ENCODE measurements around the gene TMEM168.
"Not testable (repeated sequence)": the region's sequence is repeated elsewhere in the genome, so short reads cannot be mapped to it uniquely, and the experiment has no call there.

TMEM168 gene

DNA sequence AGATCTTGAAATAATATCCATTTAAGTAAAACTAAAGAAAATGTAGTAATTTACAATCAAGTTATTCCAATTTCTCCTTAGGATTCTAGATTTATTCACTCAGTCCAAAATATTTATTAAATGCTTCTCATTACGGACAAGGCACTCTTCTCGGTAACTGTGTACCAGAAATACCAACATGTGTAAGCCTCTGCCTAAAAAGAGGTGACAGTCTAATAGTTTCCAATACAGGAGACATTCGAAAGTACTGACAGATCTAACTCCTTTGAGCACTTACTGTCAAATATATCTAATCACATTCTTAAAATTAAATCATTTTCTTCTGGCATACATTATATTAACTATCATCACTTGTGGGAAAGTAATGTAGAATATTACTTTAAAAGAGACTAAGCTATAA lies 26.9 kb downstream of the TMEM168 start:
- Mint-ChIP-seq H3K27ac (no peak overlapping the region), H3K9me3 (no peaks in the 10 kb centered on the region), H3K4me3 (no peak overlapping the region), H3K36me3 (ENCODE audit: low read depth) (peaks cover 9% of the 10 kb centered on the region), H3K4me1 (peaks cover 6% of the 10 kb centered on the region), H3K27me3 (no peaks in the 10 kb centered on the region)
- no peak for DNase-seq
- no peak for ATAC-seq

DNA sequence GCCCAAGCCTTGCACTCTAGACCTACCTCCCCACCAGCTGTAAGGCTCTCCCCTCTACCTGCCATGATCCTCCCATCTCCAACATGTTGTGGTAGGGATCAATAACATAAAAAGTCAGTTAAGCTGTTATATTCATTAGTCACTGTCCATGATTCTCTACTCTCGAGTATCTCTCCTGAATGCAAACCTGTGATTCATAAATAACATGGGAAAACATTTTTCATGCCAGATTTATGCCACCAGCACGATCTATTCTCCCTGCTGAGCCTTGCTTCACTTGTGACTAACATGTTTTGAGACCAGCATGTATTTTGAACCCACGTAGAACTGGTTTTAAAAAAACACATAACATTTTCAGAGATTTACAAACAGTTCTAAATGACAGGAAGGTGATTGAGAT lies 30.3 kb downstream of the TMEM168 start:
- no peaks in the 10 kb centered on the region for H3K9me3 Mint-ChIP-seq
- H3K27ac Mint-ChIP-seq = peak overlapping the region; percentile 38
- no peak for ATAC-seq
- H3K4me1 Mint-ChIP-seq = peaks cover 3% of the 10 kb centered on the region
- no peak for DNase-seq
- no peaks in the 10 kb centered on the region for H3K27me3 Mint-ChIP-seq
- peaks cover 2% of the 10 kb centered on the region for H3K36me3 Mint-ChIP-seq (ENCODE audit: low read depth)
- H3K4me3 Mint-ChIP-seq = no peak overlapping the region

DNA sequence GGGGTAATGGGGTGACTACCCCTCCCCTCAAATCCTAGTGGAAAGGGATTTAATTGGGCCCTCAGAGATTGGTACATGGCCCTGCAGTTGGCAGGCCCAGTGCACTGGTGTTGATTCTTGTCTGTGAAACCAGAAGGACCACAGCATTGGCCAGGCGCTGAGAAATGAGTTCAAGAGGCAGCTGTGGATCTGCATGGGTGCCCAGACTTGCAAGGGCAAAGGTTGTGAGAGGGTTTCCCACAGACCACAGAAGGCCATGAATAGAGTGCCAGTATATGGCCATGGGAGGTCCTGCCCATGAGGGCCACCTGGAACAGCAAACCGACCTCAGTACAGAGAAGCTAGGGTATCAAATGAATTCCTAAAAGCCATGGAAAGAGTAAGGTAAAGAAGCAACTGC lies 32.9 kb downstream of the TMEM168 start:
- Mint-ChIP-seq H3K9me3 (no peaks in the 10 kb centered on the region), H3K4me1 (no peaks in the 10 kb centered on the region), H3K36me3 (ENCODE audit: low read depth) (peaks cover 2% of the 10 kb centered on the region), H3K27me3 (no peaks in the 10 kb centered on the region), H3K27ac (no peak overlapping the region), H3K4me3 (no peak overlapping the region)
- ATAC-seq = no peak
- no peak for DNase-seq

DNA sequence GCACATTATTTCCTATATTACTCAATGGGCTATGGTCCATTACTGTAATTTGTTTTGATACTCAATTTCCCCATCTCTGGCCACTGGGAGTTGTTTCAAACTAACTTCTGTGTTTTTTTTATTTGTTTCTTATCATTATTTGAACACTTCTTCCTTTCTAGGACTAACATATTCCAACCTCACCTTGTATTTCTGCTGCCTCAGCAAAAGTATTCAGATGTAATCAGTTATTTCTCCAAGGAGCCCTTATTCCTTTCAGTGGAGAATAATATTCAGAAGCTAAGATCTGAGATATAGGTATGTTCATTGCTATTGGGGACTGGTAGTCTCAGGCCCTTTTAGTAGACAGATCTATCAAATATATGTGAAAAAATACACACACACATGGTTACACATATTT lies 36.9 kb downstream of the TMEM168 start:
- DNase-seq (no peak), ATAC-seq (no peak)
- no peaks in the 10 kb centered on the region for H3K27me3 Mint-ChIP-seq
- no peaks in the 10 kb centered on the region for H3K9me3 Mint-ChIP-seq
- H3K27ac Mint-ChIP-seq = no peak overlapping the region
- H3K36me3 Mint-ChIP-seq (ENCODE audit: low read depth) = peaks cover 2% of the 10 kb centered on the region
- H3K4me3 Mint-ChIP-seq = no peak overlapping the region
- peaks cover 2% of the 10 kb centered on the region for H3K4me1 Mint-ChIP-seq

- H3K4me3 Mint-ChIP-seq = no peak overlapping the region
- peaks cover 2% of the 10 kb centered on the region for H3K36me3 Mint-ChIP-seq (ENCODE audit: low read depth)
- ATAC-seq = no peak
- H3K27ac Mint-ChIP-seq = no peak overlapping the region
- DNase-seq = no peak
- H3K4me1 Mint-ChIP-seq = peaks cover 2% of the 10 kb centered on the region
- no peaks in the 10 kb centered on the region for H3K9me3 Mint-ChIP-seq
- no peaks in the 10 kb centered on the region for H3K27me3 Mint-ChIP-seq
Observed at GRCh38 chr7:112752576-112752975, 37.6 kb downstream of the TMEM168 start.

DNA sequence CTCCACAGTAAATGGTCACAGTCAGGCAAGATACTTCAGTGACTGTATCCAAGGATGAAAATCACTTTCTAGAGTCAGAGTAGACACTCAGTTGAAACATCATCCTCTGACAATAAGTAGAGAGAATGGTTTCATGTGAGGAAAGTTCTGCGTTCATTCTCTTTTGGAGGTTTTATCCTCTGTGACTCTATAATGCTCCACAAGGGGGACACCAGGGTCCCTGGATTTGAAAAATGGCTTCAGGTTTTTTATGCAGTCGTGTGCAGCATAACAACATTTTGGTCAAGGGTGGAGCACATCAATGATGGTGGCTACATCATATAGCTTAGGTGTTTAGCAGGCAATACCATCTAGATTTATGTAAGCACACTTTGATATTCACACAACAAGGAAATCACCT lies 40.4 kb downstream of the TMEM168 start:
- DNase-seq (no peak), ATAC-seq (no peak)
- H3K4me1 Mint-ChIP-seq = peaks cover 9% of the 10 kb centered on the region
- no peaks in the 10 kb centered on the region for H3K27me3 Mint-ChIP-seq
- no peak overlapping the region for H3K4me3 Mint-ChIP-seq
- no peak overlapping the region for H3K27ac Mint-ChIP-seq
- H3K36me3 Mint-ChIP-seq (ENCODE audit: low read depth) = no peaks in the 10 kb centered on the region
- H3K9me3 Mint-ChIP-seq = no peaks in the 10 kb centered on the region

GRCh38 chr7:112748381-112748780 lies 41.8 kb downstream of the TMEM168 start:
- ATAC-seq (no peak), DNase-seq (no peak)
- H3K4me3 Mint-ChIP-seq = no peak overlapping the region
- no peak overlapping the region for H3K27ac Mint-ChIP-seq
- H3K27me3 Mint-ChIP-seq = no peaks in the 10 kb centered on the region
- H3K9me3 Mint-ChIP-seq = no peaks in the 10 kb centered on the region
- peaks cover 9% of the 10 kb centered on the region for H3K4me1 Mint-ChIP-seq
- H3K36me3 Mint-ChIP-seq (ENCODE audit: low read depth) = no peaks in the 10 kb centered on the region

DNA sequence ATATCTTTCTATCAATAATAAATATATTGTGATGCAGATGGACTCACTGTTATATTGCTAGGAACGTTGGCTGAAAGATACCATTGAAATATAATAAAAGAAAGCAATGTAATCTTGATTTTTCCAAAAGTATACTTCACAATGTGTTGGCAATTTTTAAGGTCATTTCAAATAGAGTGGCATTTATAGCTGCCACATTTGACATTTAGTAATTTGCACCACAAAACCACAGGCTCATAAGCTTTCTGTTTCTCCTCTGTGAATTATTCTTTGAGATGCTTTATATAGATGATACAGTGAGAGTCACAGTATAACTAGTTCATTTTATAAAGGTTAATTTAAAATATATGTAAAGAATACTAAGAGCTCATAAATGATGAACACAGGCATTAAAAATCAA lies 44.6 kb downstream of the TMEM168 start:
- no peak for ATAC-seq
- DNase-seq = no peak
- Mint-ChIP-seq H3K36me3 (ENCODE audit: low read depth) (no peaks in the 10 kb centered on the region), H3K9me3 (no peaks in the 10 kb centered on the region), H3K27ac (no peak overlapping the region), H3K4me1 (peaks cover 7% of the 10 kb centered on the region), H3K27me3 (peaks cover 1% of the 10 kb centered on the region), H3K4me3 (no peak overlapping the region)

DNA sequence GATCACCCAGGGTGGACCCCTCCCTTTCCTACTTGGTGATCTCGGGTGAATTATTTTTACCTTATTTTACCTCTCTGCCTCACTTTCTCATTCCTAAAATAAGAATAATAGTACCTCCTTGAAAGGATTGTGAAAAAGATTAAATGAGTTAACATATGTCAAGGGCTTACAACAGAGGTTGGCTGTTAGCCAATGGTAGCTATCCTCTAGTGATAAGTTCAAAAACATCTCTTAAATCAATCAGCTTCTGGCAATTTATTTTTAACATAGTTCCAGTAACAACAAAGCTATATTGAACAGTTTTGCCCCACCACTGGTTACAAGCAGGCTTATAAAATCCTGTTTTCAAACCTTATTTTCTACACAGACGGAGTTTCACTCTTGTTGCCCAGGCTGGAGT lies 45.4 kb downstream of the TMEM168 start:
- Mint-ChIP-seq H3K27ac (no peak overlapping the region), H3K4me1 (peaks cover 7% of the 10 kb centered on the region), H3K36me3 (ENCODE audit: low read depth) (no peaks in the 10 kb centered on the region), H3K4me3 (no peak overlapping the region), H3K9me3 (no peaks in the 10 kb centered on the region), H3K27me3 (peaks cover 2% of the 10 kb centered on the region)
- DNase-seq (no peak), ATAC-seq (no peak)

- no peak overlapping the region for H3K27ac Mint-ChIP-seq
- no peaks in the 10 kb centered on the region for H3K36me3 Mint-ChIP-seq (ENCODE audit: low read depth)
- H3K27me3 Mint-ChIP-seq = peaks cover 2% of the 10 kb centered on the region
- H3K9me3 Mint-ChIP-seq = peaks cover 2% of the 10 kb centered on the region
- H3K4me1 Mint-ChIP-seq = peaks cover 7% of the 10 kb centered on the region
- no peak overlapping the region for H3K4me3 Mint-ChIP-seq
- DNase-seq = no peak
- no peak for ATAC-seq
Observed at GRCh38 chr7:112743811-112744210, 46.4 kb downstream of the TMEM168 start.

- Mint-ChIP-seq H3K9me3 (peaks cover 5% of the 10 kb centered on the region), H3K36me3 (ENCODE audit: low read depth) (peaks cover 2% of the 10 kb centered on the region), H3K27me3 (peaks cover 2% of the 10 kb centered on the region), H3K27ac (no peak overlapping the region), H3K4me3 (no peak overlapping the region), H3K4me1 (peaks cover 4% of the 10 kb centered on the region)
- ATAC-seq (no peak), DNase-seq (no peak)
Observed at GRCh38 chr7:112740667-112741066, 49.5 kb downstream of the TMEM168 start.

- ATAC-seq = no peak
- no peak for DNase-seq
- Mint-ChIP-seq H3K4me1 (no peaks in the 10 kb centered on the region), H3K36me3 (ENCODE audit: low read depth) (peaks cover 2% of the 10 kb centered on the region), H3K9me3 (peaks cover 10% of the 10 kb centered on the region), H3K27ac (no peak overlapping the region), H3K27me3 (peaks cover 2% of the 10 kb centered on the region), H3K4me3 (no peak overlapping the region)
Observed at GRCh38 chr7:112739436-112740180, 50.6 kb downstream of the TMEM168 start.

- no peaks in the 10 kb centered on the region for H3K4me1 Mint-ChIP-seq
- peaks cover 8% of the 10 kb centered on the region for H3K36me3 Mint-ChIP-seq (ENCODE audit: low read depth)
- H3K27ac Mint-ChIP-seq = no peak overlapping the region
- no peak overlapping the region for H3K4me3 Mint-ChIP-seq
- H3K9me3 Mint-ChIP-seq = peaks cover 29% of the 10 kb centered on the region
- no peaks in the 10 kb centered on the region for H3K27me3 Mint-ChIP-seq
- no peak for ATAC-seq
- DNase-seq = no peak
Observed at GRCh38 chr7:112735261-112735660, 54.9 kb downstream of the TMEM168 start.

DNA sequence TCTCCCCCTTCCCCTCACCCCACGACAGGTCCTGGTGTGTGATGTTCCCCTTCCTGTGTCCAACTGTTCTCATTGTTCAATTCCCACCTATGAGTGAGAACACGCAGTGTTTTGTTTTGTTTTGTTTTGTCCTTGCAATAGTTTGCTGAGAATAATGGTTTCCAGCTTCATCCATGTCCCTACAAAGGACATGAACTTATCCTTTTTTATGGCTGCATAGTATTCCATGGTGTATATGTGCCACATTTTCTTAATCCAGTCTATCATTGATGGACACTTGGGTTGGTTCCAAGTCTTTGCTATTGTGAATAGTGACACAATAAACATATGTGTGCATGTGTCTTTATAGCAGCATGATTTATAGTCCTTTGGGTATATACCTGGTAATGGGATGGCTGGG lies 58.9 kb downstream of the TMEM168 start:
- H3K27ac Mint-ChIP-seq; H3K4me3 Mint-ChIP-seq; H3K4me1 Mint-ChIP-seq; DNase-seq; ATAC-seq; H3K36me3 Mint-ChIP-seq (ENCODE audit: low read depth); H3K27me3 Mint-ChIP-seq: not testable (repeated sequence)
- H3K9me3 Mint-ChIP-seq = peaks cover 42% of the 10 kb centered on the region

DNA sequence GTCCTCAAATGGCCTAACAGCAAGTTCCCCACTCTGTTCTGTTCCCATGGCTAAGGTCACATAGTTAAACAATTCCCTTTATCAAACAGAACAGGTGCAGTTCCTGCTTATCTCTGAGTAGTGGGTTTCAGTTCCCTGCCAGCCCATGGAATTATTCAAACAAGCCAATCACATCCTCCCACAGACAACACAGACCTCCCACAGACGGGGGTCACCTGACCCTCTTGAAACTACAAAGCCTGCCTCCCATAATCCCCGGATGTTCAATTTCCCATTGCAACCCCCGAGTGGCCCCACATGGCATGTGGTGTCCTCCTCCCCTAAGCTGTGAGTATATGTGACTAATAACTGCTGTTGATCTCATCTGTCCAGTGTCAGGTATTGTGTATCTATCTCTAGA lies 64.1 kb downstream of the TMEM168 start:
- H3K27ac Mint-ChIP-seq = no peak overlapping the region
- ATAC-seq = no peak

GRCh38 chr7:112723416-112723815 lies 66.8 kb downstream of the TMEM168 start:
- ATAC-seq = no peak
- no peaks in the 10 kb centered on the region for H3K4me1 Mint-ChIP-seq
- H3K27ac Mint-ChIP-seq = no peak overlapping the region
- no peak overlapping the region for H3K4me3 Mint-ChIP-seq
- no peak for DNase-seq
- peaks cover 11% of the 10 kb centered on the region for H3K27me3 Mint-ChIP-seq
- H3K9me3 Mint-ChIP-seq = peaks cover 7% of the 10 kb centered on the region
- no peaks in the 10 kb centered on the region for H3K36me3 Mint-ChIP-seq (ENCODE audit: low read depth)

More for the DNA sequence above, 64.1 kb downstream of the TMEM168 start:
- peaks cover 19% of the 10 kb centered on the region for H3K9me3 Mint-ChIP-seq
- H3K4me1 Mint-ChIP-seq = no peaks in the 10 kb centered on the region
- H3K27me3 Mint-ChIP-seq = peaks cover 11% of the 10 kb centered on the region
- no peak overlapping the region for H3K4me3 Mint-ChIP-seq
- no peak for DNase-seq
- no peaks in the 10 kb centered on the region for H3K36me3 Mint-ChIP-seq (ENCODE audit: low read depth)
